AG09309 (cell line): Measurements from ENCODE around the gene ATF1.
A peak's percentile ranks its signal among the peaks of the same experiment; 100 is the strongest.

Experiments used
- DNase-seq: peaks from one replicate; pipeline ENCODE4 v3.0.0-alpha.2; 2010; ENCODE audit warnings: low read depth
- H3K4me3 ChIP-seq: 2 replicates; pipeline ENCODE4 v1.5.1; 2011; ENCODE audit warnings: mild to moderate bottlenecking, low read depth, low read length, moderate library complexity; ENCODE audit not compliant: control insufficient read depth
- CTCF ChIP-seq: IDR thresholded peaks from 2 replicates; pipeline ENCODE4 v1.5.1; 2011; ENCODE audit warnings: mild to moderate bottlenecking, low read depth, low read length, inconsistent platforms; ENCODE audit not compliant: insufficient read depth, control insufficient read depth; ENCODE audit errors: missing control alignments

The ATF1 gene

GRCh38 chr12:50749459-50749882, 14.4 kb upstream of the ATF1 start:
- DNase-seq = no peak
- no peak overlapping the region for H3K4me3 ChIP-seq
- no peak for TF ChIP-seq CTCF

GRCh38 chr12:50750366-50750765, 13.5 kb upstream of the ATF1 start:
- TF ChIP-seq CTCF = no peak
- DNase-seq = no peak

GRCh38 chr12:50751948-50752721, 11.8 kb upstream of the ATF1 start:
- TF ChIP-seq CTCF = no peak
- no peak overlapping the region for H3K4me3 ChIP-seq
- no peak for DNase-seq

More at GRCh38 chr12:50750366-50750765, 13.5 kb upstream of the ATF1 start:
- no peak overlapping the region for H3K4me3 ChIP-seq

- DNase-seq = no peak
- no peak overlapping the region for H3K4me3 ChIP-seq
- no peak for TF ChIP-seq CTCF
These were observed 10.6 kb upstream of the ATF1 start for GRCh38 chr12:50753232-50753769.

- TF ChIP-seq CTCF = no peak
- H3K4me3 ChIP-seq = peak overlapping the region; percentile 98
- no peak for DNase-seq
These were observed 589 bp downstream of the ATF1 start for GRCh38 chr12:50764286-50765094.

GRCh38 chr12:50765095-50765911, 1.4 kb downstream of the ATF1 start:
- DNase-seq = no peak
- TF ChIP-seq CTCF = peak; percentile 67
- peak overlapping the region; percentile 98 for H3K4me3 ChIP-seq
